NCI-H82 treated with DMSO at 0.1 percent for 48 hours (cell line): ENCODE data around the gene TPO.

Source experiments
- DNase-seq: peaks from one replicate; lab custom pipeline; 2025; ENCODE audit not compliant: unreplicated experiment; lab: John Stamatoyannopoulos, UW

Gene TPO

DNA sequence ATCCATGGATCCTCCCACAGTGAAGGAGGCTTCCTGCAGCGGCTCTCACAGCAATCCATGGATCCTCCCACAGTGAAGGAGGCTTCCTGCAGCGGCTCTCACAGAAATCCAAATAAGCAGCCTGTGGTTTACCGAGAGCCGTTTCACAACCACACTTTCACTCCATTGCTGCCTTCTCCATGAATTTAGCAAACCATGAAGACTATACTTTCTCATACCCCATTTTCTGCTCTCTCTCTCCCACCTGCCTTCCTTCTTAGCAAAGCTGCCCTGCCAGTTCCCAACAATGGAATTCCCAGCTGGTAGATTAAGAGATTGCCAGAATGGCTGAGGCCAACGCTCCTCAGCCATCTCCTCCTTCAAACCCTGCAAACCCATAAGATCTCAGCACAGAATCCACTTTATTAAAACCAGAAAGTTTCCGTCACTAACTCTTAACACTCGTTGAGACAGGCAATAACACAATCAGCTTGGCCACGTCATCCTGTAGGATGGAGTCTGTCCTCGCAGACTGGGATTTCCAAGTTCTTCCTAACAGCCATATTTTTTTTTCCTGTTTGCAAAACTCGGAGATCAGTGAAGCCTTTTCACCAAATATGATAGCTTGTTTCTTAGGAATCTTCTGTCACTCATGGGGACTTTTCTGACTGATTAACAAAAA is 168.8 kb downstream of the TPO start:
- no peak for DNase-seq

DNA sequence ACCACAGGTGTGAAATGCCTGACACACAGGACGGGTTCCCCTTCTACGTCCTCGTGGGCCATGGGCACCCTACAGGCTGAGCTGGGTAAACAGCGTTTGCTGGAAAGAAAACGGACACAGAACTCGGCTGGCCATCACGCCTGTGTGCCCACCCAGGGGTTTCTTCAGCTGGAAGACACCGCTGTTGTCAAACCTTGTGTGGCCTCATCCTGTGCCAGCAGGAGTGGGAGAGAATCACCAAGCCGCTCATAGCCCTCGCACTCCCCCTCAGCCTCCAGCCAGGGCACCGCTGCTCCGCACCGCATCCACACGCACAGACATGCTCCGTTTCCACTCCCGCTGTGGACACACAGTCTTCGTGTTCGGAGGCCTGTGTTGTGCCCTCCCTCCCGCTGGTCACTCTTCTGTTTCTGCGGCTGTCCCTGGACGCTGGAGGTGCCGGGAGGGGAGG is 169.7 kb downstream of the TPO start:
- DNase-seq = no peak

DNA sequence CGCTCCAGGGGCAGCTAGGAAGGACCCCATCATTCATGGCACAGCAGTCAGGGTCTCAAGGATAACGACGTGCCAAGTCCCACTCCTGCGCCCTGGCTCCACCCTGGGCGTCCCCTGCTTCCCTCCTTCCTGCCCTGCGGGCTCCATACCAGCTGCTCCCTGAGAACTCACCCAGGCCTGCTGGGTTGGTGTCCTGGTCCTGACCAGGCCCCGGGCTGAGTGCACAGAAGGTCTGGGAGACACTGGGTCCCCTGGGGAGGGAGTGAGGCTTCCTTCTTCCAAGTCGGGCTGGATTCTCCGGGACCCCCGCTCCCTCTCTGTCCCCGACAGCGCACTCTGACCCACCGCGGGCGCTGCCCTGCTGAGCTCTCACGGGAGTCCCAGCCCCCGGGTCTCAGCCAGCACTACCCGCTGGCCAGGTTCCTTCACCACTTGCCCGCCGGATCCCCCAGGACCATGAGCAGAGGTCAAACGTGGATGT is 170.8 kb downstream of the TPO start:
- DNase-seq = no peak

DNA sequence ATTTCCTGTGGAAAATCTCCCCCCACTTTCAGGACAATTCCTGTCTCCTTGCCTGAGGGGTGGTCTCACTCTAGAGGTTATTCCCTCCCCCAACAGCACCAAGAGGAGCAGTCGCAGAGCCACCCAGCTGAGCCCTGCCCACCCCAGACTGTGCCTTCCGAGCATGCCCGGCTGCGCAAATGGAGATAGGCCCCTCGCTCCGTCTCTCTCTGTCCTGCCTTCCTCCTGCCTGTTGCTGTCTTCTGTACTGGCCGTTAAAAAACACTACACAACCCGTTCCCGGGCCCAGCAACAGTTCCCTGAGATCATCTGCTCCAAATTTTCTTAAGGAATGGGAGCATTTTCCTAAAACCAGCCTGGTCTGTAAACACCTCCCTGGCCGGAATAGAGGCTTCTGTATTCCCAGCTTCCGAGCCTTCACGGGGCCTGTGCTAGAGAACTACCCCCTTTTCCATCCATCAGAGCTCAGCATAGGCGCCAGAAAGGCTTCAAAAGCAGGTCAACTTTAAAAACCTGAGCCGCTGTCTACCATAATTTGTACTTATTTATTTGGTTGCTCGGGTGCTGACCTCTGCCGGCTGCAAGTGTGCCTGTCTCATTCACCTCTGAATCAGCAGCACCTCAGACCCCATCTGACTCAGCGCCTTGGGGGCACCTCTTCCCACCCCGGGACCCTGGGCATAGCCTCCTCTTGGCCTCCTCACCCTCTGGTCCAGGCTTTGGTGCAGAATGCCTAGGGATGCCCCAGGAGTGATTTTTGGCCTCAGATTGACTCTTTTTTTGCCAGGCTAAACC is 171.6 kb downstream of the TPO start:
- DNase-seq = no peak

DNA sequence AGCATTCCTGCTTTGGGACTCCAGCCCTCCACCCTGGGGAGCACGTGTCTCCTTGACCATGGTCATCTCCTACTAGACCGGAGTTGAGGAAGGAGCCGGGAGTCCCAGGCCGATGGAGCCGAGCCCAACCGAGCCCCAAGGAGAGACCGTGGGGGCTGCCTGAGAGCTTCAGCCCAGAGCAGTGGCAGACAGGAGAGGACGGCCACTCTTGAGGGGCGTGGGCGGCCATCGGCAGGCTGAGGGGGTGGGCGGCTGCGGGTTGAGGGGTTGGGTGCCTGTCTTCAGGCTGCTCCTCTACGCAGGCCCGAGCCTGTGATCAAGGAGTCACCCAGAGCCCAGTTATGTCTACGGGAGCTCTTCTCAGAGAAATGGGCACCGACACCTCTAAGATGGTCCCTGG is 172.4 kb downstream of the TPO start:
- no peak for DNase-seq

DNA sequence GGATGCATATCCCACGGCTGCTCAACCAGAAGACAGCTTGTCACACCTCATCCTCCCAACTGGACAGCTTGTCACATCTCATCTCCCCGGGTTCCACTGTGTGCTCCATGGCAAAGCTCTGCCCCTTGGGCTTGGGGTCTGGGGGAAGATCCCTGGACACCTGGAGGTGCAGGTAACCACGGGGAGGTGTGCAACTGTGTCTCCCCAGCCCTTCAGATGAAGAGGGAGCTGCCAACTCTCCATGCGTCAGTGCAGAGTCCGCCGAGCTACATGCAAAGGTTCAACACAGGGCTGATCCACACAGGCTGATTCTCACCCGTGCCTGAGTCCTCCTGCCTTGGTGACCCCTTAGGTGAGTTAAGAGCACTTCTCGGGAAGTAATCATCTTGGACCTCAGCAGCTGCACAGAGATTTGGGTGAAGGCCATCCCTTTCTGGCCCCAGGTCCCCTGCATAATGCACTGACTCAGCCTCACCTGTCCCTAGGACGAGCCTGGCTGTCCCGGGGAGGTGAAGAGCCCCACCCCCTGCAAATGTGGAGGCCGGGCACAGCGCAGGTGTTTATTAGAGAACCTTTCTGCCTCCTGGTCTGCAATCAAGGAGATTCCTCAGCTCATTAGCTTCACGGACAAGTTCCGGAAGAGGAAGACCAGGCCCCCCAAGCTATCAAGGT is 173.1 kb downstream of the TPO start:
- no peak for DNase-seq

DNA sequence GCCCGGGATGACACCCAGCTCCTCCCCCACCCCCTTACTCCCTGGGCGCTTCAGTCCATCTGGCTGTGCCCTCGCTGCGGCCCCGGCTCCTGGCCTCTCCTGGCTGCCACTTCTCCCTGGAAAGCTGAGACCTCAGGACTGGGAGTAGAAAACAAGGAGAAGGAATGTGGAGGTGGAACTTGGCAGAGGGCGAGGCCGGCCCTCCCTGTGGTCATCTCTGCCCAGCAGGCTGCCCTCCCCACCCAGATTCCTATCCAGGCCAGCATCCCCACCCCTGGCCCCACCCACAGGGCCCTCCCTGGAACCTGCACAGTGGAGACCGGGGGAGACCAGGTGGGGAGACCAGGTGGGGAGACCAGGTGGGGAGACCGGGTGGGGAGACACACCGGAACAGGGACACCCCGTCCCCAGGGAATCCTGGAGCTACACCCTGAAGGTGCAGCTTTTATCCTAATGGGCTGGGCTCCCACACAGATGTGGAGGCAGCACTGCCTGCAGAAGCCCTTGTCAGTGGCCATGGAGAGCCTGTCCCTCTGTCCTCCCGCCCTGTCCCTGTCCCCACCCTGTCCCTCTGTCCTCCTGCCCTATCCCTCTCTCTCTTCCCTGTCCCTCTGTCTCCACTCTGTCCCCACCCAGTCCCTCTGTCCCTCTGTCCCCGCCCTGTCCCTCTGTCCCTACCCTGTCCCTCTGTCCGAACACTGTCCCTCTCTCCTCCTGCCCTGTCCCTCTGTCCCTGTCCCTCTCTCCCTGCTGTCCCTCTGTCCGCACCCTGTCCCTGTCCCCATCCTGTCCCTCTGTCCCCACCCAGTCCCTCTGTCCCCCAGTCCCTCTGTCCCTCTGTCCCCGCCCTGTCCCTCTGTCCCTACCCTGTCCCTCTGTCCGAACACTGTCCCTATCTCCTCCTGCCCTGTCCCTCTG is 173.9 kb downstream of the TPO start:
- no peak for DNase-seq

DNA sequence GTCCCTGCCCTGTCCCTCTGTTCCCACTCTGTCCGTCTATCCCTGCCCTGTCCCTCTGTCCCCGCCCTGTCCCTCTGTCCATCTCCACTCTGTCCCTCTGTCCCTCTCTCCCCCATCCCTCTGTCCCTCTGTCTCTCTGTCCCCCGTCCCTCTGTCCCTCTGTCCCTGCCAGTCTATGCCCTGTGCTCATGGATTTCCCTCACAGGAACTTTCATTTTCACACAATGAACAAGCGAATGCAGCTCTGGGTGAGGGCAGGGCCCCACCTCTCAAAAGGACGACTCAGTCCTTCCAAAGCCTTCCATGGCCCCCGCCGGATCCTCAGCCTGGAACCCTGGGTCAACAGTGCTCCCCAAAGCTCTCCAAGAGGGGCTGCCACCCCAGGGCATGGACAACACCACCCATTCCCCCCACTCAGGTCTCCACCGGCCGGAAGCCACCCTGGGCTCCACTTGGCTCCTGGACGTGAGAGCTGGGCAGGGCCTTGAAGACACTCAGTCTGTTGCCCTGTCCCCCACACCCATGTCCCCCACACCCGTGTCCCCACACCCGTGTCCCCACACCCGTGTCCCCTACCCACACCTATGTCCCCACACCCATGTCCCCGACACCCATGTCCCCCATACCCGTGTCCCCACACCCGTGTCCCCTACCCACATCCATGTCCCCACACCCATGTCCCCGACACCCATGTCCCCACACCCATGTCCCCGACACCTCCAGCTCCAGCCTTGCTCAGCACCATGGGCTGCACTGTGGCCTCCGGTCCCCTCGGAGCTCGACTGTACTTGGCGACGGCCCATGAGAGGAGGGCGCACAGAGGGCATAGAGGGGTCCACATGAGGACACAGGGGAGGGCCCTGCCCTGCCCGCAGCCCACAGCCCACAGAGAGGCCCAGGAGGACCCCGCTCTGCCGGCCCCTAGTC is 175.1 kb downstream of the TPO start:
- DNase-seq = no peak

DNA sequence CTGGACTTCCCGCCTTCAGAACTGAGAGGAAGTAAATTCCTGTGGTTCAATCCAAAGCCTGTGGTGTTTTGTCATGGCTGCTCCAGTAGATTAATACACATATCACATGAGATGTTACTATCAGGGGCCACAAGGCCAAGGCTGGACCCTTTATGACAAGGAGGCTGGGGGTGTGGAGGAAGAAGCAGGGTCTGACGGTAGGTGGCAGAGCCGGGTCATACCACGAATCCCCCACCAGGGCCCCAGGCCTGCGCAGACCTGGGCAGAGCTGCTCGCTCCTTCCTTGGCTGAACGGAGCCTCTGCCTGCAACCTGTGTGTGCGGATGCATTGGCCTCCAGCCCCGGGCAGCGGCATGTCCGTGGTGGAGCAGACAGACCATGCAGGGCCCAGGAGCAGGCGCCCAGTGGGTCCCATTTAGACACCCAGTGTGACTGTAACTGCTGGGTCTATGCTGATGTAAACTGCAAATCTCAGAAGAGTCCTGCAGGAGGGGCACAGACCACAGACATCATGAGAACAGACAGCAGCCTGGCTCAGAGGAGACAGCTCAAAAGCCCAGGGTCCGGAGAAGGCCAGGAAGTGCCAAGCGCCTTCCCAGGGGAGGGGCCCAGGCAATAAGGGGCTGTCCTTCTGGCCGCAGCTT is 175.8 kb downstream of the TPO start:
- no peak for DNase-seq

DNA sequence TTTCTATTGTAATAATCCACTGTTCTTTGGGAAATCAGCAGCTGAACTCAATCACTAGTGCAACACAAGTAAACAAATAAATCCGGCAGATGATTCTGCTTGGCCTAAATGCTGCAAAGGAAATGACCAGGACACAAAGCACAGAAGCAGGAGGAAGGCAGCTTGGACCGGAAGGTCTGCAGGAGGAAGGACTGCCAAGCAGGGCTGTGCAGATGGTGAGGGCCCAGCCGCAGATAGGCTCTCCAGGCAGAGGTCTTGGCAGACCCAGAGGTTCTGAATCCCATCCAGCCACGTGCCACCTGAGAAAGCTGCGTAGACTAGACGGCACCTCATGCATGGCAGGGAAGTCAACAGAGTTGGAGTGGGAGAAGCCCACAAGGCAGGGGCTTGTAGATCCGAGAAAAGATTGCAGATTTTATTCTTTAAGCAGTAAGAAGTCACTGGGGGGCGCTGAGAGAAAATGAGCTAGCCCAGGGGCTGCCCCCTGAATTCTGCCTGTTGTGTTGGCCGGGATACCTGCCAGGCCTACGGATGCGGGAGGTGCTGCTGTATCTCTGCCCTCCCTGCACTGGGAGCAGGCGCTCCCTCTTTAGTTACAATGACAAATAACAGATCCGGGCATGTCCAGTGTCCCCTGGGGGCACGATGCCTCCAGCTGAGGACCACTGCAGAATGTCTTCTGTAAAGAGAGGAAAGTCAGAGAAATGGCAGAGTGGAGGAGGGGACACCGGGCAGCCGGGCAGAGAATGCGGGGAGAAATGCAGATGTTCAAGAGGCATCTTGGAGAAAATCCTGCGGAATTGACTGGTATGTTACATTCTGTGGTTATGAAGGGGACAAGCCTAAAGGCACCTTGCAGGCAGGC is 177.6 kb downstream of the TPO start:
- DNase-seq = no peak

DNA sequence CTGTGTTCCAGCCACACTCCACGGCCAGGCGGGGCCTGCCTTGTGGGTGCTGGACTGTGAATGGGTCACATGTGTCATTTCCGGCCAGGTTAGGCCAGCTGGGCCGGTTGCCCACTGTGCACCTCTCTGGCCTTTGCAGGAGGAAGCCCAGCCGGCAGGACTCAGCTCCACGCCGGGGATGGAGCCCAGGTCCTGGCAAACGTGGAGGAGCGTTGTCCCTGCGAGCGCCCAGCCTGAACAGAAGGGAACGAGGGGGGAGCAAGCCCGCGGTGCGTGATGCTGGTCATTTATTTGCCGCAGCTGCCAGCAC is 178.2 kb downstream of the TPO start:
- DNase-seq = no peak
